NCI-H82 (cell line): ENCODE measurements around the gene METAP1D.
"Not testable (repeated sequence)": the region's sequence is repeated elsewhere in the genome, so short reads cannot be mapped to it uniquely, and the experiment has no call there.

ENCODE experiments used
- DNase-seq: peaks from one replicate; lab custom pipeline; 2025; lab: John Stamatoyannopoulos, UW

The METAP1D gene

GRCh38 chr2:172048508-172049503 lies 49.1 kb downstream of the METAP1D start:
- DNase-seq: no peak

GRCh38 chr2:172049567-172050120 lies 49.9 kb downstream of the METAP1D start:
- DNase-seq: no peak

- DNase-seq: no peak
These were observed 50.8 kb downstream of the METAP1D start for GRCh38 chr2:172050479-172051125.

- DNase-seq: no peak
These were observed 52.5 kb downstream of the METAP1D start for GRCh38 chr2:172052000-172052983.

- DNase-seq: no peak
These were observed 53.7 kb downstream of the METAP1D start for GRCh38 chr2:172053486-172053885.

- no peak for DNase-seq
These were observed 56.5 kb downstream of the METAP1D start for GRCh38 chr2:172056293-172056692.

GRCh38 chr2:172058660-172059059 lies 58.9 kb downstream of the METAP1D start:
- no peak for DNase-seq

GRCh38 chr2:172060118-172060517 lies 60.4 kb downstream of the METAP1D start:
- DNase-seq: not testable (repeated sequence)

- no peak for DNase-seq
These were observed 62.8 kb downstream of the METAP1D start for GRCh38 chr2:172062402-172063004.

- DNase-seq: no peak
These were observed 63.7 kb downstream of the METAP1D start for GRCh38 chr2:172063446-172063845.

- no peak for DNase-seq
These were observed 65.4 kb downstream of the METAP1D start for GRCh38 chr2:172065111-172065510.

GRCh38 chr2:172066394-172066886 lies 66.7 kb downstream of the METAP1D start:
- no peak for DNase-seq

- DNase-seq: not testable (repeated sequence)
These were observed 68.2 kb downstream of the METAP1D start for GRCh38 chr2:172067905-172068304.

GRCh38 chr2:172070936-172071335 lies 71.2 kb downstream of the METAP1D start:
- DNase-seq: no peak

- DNase-seq: no peak
These were observed 72.5 kb downstream of the METAP1D start for GRCh38 chr2:172072303-172072702.

GRCh38 chr2:172072706-172073105 lies 73.0 kb downstream of the METAP1D start:
- no peak for DNase-seq

GRCh38 chr2:172073518-172073917 lies 73.8 kb downstream of the METAP1D start:
- DNase-seq: no peak

GRCh38 chr2:172074254-172074653 lies 74.5 kb downstream of the METAP1D start:
- DNase-seq: no peak

GRCh38 chr2:172079416-172079815 lies 79.7 kb downstream of the METAP1D start:
- no peak for DNase-seq

- no peak for DNase-seq
These were observed 80.3 kb downstream of the METAP1D start for GRCh38 chr2:172079838-172080640.
